Bronchial epithelial cell (primary cell): ENCODE data around the gene MYO1C. TPM values are rescaled to one million over a fixed set of nuclear protein-coding genes. Genes with fewer than 3 reads are reported as not detected.
"Not testable (repeated sequence)": the region's sequence is repeated elsewhere in the genome, so short reads cannot be mapped to it uniquely, and the experiment has no call there.

Source experiments
- DNase-seq: peaks from one replicate; pipeline ENCODE4 v3.0.0-alpha.2; 2010; ENCODE audit warnings: low read depth
- FAIRE-seq: peaks from 2 replicates; lab custom pipeline; 2011; peaks lifted over from hg19 to GRCh38; lab: Jason Lieb, UNC
- H3K27me3 ChIP-seq: 2 replicates; pipeline ENCODE4 v1.5.1; 2011; ENCODE audit warnings: low read length; ENCODE audit not compliant: control insufficient read depth, insufficient read depth
- H3K36me3 ChIP-seq: 2 replicates; pipeline ENCODE4 v1.5.1; 2011; ENCODE audit warnings: low read length; ENCODE audit not compliant: control insufficient read depth, insufficient read depth
- H3K4me3 ChIP-seq: 2 replicates; pipeline ENCODE4 v1.5.1; 2011; ENCODE audit warnings: mild to moderate bottlenecking, low read depth, low read length, control low read depth
- total RNA-seq: library from RNA; depleted of rRNA; stranded (reverse); fragments of >200 nt; gene quantifications from 2 replicates; pipeline ENCODE4 v1.2.1, GENCODE V29; 2014
- TF ChIP-seq, protein P1 (sequence below): IDR thresholded peaks from 2 replicates; pipeline ENCODE4 v1.5.1; 2011; ENCODE audit warnings: mild to moderate bottlenecking, moderate library complexity, low read length, control low read depth, inconsistent platforms; ENCODE audit not compliant: insufficient read depth, severe bottlenecking

The MYO1C gene
- total RNA-seq, 1 donor from 2014 or later: 80.3 TPM

DNA sequence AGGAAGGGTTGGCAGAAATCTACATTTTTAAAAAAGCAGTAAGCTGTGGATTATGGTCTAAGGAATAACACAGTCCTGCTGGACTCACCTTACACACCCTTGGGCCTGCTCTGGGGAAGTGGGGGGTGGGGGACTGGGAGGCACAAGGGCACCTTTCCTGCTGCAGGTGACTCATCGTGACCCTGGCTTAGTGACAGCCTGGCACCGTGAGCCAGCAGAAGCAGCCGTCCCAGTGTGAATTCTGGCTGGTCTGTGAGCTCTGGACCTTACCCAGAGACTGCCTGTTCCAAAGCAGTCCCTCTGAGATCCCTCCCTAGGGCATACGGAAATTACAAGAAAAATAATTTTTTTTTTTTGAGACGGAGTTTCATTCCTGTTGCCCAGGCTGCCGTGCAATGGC lies 32.3 kb downstream of the MYO1C start:
- FAIRE-seq (no peak), DNase-seq (peak; percentile 41)
- Histone ChIP-seq H3K27me3 (no peaks in the 10 kb centered on the region), H3K4me3 (no peak overlapping the region), H3K36me3 (peaks cover 3% of the 10 kb centered on the region)
- TF ChIP-seq, protein P1, sequence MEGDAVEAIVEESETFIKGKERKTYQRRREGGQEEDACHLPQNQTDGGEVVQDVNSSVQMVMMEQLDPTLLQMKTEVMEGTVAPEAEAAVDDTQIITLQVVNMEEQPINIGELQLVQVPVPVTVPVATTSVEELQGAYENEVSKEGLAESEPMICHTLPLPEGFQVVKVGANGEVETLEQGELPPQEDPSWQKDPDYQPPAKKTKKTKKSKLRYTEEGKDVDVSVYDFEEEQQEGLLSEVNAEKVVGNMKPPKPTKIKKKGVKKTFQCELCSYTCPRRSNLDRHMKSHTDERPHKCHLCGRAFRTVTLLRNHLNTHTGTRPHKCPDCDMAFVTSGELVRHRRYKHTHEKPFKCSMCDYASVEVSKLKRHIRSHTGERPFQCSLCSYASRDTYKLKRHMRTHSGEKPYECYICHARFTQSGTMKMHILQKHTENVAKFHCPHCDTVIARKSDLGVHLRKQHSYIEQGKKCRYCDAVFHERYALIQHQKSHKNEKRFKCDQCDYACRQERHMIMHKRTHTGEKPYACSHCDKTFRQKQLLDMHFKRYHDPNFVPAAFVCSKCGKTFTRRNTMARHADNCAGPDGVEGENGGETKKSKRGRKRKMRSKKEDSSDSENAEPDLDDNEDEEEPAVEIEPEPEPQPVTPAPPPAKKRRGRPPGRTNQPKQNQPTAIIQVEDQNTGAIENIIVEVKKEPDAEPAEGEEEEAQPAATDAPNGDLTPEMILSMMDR: no peak

GRCh38 chr17:1455797-1456599 lies 36.5 kb downstream of the MYO1C start, which contains the start of gene CRK:
Gene CRK, minus strand, starts transcription at chr17:1456232. Its CDS starts 115 bp downstream, at chr17:1456117.
- H3K4me3 ChIP-seq: peak within 1 kb of the TSS; percentile 86
- peak; percentile 80 for DNase-seq
- no peak for FAIRE-seq

GRCh38 chr17:1455291-1455796 lies 37.1 kb downstream of the MYO1C start:
- TF ChIP-seq, protein P1: peak; percentile 66
- DNase-seq: peak; percentile 44
- peak overlapping the region; percentile 86 for H3K4me3 ChIP-seq
- peaks cover 1% of the 10 kb centered on the region for H3K36me3 ChIP-seq
- H3K27me3 ChIP-seq: no peaks in the 10 kb centered on the region
- no peak for FAIRE-seq

More at GRCh38 chr17:1455797-1456599, 36.5 kb downstream of the MYO1C start, which contains the start of gene CRK:
- TF ChIP-seq, protein P1: no peak
- H3K36me3 ChIP-seq: peaks cover 1% of the 10 kb centered on the region
- no peaks in the 10 kb centered on the region for H3K27me3 ChIP-seq

DNA sequence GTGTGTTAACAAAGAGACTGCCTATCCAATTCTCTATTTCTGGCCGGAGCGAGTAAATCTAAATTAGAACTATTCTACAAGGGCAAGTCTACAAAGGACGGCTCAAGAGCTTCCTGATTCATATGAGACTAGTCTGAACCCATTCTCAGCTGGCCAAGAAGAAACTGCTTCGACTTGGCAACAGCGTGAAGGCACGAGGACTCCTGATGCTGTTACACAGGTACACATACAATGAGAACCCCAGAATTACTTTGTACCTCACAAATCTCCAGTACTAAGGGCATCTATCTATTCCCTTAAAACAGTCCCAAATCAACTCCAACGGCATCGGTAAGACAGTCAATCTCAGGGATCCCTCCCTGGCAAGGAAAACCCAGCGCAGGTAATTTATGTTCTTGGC lies 37.9 kb downstream of the MYO1C start:
- FAIRE-seq (no peak), DNase-seq (peak; percentile 40)
- Histone ChIP-seq H3K4me3 (peak overlapping the region; percentile 86), H3K36me3 (peaks cover 1% of the 10 kb centered on the region), H3K27me3 (no peaks in the 10 kb centered on the region)
- TF ChIP-seq, protein P1: no peak

GRCh38 chr17:1453694-1454093 lies 38.8 kb downstream of the MYO1C start:
- FAIRE-seq: not testable (repeated sequence)

GRCh38 chr17:1452836-1453235 lies 39.6 kb downstream of the MYO1C start:
- Histone ChIP-seq H3K36me3 (peaks cover 1% of the 10 kb centered on the region), H3K27me3 (no peaks in the 10 kb centered on the region), H3K4me3 (no peak overlapping the region)
- TF ChIP-seq, protein P1: no peak
- FAIRE-seq: no peak
- no peak for DNase-seq

More at GRCh38 chr17:1453694-1454093, 38.8 kb downstream of the MYO1C start:
- not testable (repeated sequence) for H3K4me3 ChIP-seq, H3K36me3 ChIP-seq, H3K27me3 ChIP-seq, DNase-seq

- H3K27me3 ChIP-seq, FAIRE-seq, H3K4me3 ChIP-seq, H3K36me3 ChIP-seq, DNase-seq: not testable (repeated sequence)
Measured at GRCh38 chr17:1450261-1450660, 42.2 kb downstream of the MYO1C start.
